K562 (cell line): ENCODE data around the gene LMNB1.

Source experiments
- CEBPB ChIP-seq: fragments of 450-650 bp; IDR thresholded peaks from 2 replicates; pipeline ENCODE4 v1.6.1; 2016; ENCODE audit warnings: missing genetic modification characterization, missing compliant biosample characterization
- CHD4 ChIP-seq: fragments of 200-600 bp; sonication (generic); IDR thresholded peaks from 3 replicates; pipeline ENCODE4 v1.6.1; 2012; ENCODE audit warnings: low read depth, mild to moderate bottlenecking, mixed read lengths, low read length, inconsistent platforms; ENCODE audit not compliant: insufficient read depth, insufficient replicate concordance, poor library complexity, severe bottlenecking
- SMAD1 ChIP-seq: fragments of 150-350 bp; IDR thresholded peaks from 2 replicates; pipeline ENCODE4 v1.6.1; 2014; ENCODE audit warnings: low read length, low read depth; ENCODE audit not compliant: partially characterized antibody
- ZNF3 ChIP-seq: fragments of 250-450 bp; sonication (Bioruptor Pico); IDR thresholded peaks from 2 replicates; pipeline ENCODE4 v1.5.0; 2021; ENCODE audit warnings: mild to moderate bottlenecking, moderate library complexity
- TF ChIP-seq, protein P1 (sequence below): fragments of 450-650 bp; formaldehyde crosslinking; IDR thresholded peaks from 2 replicates; pipeline ENCODE4 v1.4.0; 2022; ENCODE audit warnings: missing genetic modification characterization
- TF ChIP-seq, protein P2 (sequence below), 2 experiments: fragments of 450-650 bp; IDR thresholded peaks; 2 replicates each; pipeline ENCODE4 v1.6.1; 2016
- TF ChIP-seq, protein P3 (sequence below): IDR thresholded peaks from 3 replicates; pipeline ENCODE4 v1.6.1; 2011; ENCODE audit warnings: borderline replicate concordance, mild to moderate bottlenecking; ENCODE audit not compliant: insufficient read length, insufficient read depth
- TF ChIP-seq, protein P4 (sequence below): fragments of 250-450 bp; sonication (Bioruptor Pico); IDR thresholded peaks from 2 replicates; pipeline ENCODE4 v1.8.0; 2021; ENCODE audit warnings: moderate library complexity, mild to moderate bottlenecking, inconsistent platforms
- TF ChIP-seq, protein P5 (sequence below): fragments of 250-450 bp; sonication (Bioruptor Pico); IDR thresholded peaks from 2 replicates; pipeline ENCODE4 v1.8.0; 2022; ENCODE audit warnings: moderate library complexity, mild to moderate bottlenecking, inconsistent platforms

DNA sequence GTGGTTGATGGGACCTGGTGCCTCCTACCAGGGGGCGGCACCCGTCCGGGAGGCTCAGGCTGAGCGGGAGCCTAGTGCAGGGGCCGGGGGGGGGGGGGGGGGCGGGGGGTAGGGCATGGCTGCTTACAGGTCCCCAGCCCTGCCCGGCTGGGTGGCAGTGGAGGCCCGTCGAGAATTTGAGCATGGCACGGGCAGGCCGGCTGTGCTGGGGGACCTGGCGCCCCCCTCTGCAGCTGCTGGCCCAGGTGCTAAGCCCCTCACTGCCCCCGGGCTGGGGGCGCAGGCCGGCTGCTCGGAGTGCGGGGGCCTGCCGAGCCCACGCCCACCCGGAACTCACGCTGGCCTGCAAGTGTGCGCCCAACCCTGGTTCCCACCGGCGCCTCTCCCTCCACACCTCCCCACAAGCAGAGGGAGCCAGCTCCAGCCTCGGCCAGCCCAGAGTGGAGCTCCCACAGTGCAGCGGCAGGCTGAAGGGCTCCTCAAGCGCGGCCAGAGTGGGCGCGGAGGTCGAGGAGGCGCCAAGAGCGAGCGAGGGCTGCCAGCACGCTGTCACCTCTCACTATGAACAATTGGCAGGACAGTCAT lies 77.7 kb downstream of the LMNB1 start:
- TF ChIP-seq, protein P1, sequence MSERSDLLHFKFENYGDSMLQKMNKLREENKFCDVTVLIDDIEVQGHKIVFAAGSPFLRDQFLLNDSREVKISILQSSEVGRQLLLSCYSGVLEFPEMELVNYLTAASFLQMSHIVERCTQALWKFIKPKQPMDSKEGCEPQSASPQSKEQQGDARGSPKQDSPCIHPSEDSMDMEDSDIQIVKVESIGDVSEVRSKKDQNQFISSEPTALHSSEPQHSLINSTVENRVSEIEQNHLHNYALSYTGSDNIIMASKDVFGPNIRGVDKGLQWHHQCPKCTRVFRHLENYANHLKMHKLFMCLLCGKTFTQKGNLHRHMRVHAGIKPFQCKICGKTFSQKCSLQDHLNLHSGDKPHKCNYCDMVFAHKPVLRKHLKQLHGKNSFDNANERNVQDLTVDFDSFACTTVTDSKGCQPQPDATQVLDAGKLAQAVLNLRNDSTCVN (CRISPR knock-in tag) = no peak
- TF ChIP-seq ZNF3 (CRISPR knock-in tag) (no peak), CHD4 (no peak), SMAD1 (no peak), CEBPB (tag) (no peak)
- TF ChIP-seq, protein P2, sequence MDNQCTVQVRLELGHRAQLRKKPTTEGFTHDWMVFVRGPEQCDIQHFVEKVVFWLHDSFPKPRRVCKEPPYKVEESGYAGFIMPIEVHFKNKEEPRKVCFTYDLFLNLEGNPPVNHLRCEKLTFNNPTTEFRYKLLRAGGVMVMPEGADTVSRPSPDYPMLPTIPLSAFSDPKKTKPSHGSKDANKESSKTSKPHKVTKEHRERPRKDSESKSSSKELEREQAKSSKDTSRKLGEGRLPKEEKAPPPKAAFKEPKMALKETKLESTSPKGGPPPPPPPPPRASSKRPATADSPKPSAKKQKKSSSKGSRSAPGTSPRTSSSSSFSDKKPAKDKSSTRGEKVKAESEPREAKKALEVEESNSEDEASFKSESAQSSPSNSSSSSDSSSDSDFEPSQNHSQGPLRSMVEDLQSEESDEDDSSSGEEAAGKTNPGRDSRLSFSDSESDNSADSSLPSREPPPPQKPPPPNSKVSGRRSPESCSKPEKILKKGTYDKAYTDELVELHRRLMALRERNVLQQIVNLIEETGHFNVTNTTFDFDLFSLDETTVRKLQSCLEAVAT (IDR thresholded peaks at IDR 0.05) = no peak
- TF ChIP-seq, protein P3, sequence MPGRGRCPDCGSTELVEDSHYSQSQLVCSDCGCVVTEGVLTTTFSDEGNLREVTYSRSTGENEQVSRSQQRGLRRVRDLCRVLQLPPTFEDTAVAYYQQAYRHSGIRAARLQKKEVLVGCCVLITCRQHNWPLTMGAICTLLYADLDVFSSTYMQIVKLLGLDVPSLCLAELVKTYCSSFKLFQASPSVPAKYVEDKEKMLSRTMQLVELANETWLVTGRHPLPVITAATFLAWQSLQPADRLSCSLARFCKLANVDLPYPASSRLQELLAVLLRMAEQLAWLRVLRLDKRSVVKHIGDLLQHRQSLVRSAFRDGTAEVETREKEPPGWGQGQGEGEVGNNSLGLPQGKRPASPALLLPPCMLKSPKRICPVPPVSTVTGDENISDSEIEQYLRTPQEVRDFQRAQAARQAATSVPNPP = no peak
- TF ChIP-seq, protein P4, sequence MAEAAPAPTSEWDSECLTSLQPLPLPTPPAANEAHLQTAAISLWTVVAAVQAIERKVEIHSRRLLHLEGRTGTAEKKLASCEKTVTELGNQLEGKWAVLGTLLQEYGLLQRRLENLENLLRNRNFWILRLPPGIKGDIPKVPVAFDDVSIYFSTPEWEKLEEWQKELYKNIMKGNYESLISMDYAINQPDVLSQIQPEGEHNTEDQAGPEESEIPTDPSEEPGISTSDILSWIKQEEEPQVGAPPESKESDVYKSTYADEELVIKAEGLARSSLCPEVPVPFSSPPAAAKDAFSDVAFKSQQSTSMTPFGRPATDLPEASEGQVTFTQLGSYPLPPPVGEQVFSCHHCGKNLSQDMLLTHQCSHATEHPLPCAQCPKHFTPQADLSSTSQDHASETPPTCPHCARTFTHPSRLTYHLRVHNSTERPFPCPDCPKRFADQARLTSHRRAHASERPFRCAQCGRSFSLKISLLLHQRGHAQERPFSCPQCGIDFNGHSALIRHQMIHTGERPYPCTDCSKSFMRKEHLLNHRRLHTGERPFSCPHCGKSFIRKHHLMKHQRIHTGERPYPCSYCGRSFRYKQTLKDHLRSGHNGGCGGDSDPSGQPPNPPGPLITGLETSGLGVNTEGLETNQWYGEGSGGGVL (CRISPR knock-in tag) = no peak
- TF ChIP-seq, protein P5, sequence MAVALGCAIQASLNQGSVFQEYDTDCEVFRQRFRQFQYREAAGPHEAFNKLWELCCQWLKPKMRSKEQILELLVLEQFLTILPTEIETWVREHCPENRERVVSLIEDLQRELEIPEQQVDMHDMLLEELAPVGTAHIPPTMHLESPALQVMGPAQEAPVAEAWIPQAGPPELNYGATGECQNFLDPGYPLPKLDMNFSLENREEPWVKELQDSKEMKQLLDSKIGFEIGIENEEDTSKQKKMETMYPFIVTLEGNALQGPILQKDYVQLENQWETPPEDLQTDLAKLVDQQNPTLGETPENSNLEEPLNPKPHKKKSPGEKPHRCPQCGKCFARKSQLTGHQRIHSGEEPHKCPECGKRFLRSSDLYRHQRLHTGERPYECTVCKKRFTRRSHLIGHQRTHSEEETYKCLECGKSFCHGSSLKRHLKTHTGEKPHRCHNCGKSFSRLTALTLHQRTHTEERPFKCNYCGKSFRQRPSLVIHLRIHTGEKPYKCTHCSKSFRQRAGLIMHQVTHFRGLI (CRISPR knock-in tag) = no peak
